ENCODE measurements around the gene PBX3. TPM values are rescaled to one million over a fixed set of nuclear protein-coding genes. Genes with fewer than 3 reads are reported as not detected.
"Not testable (repeated sequence)": the region's sequence is repeated elsewhere in the genome, so short reads cannot be mapped to it uniquely, and the experiment has no call there.

Gene PBX3
- total RNA-seq, 1 experiment from 2014 or later = 46.0 TPM

GRCh38 chr9:125778538-125779219 is 31.5 kb downstream of the PBX3 start:
- not testable (repeated sequence) for H3K18ac ChIP-seq (ENCODE audit: insufficient read length, low read depth, low read length); H2BK20ac ChIP-seq (ENCODE audit: low read depth, low read length, poor library complexity, severe bottlenecking); H4K5ac ChIP-seq (ENCODE audit: insufficient read length, low read depth, low read length); H2BK5ac ChIP-seq (ENCODE audit: insufficient read length, low read length); H3K4me2 ChIP-seq (ENCODE audit: insufficient read depth, insufficient read length, low read length); H2BK12ac ChIP-seq (ENCODE audit: insufficient read length, low read depth, low read length); H2AK5ac ChIP-seq (ENCODE audit: insufficient read length, low read length); H3K27ac Mint-ChIP-seq; H4K8ac ChIP-seq (replicated peaks; ENCODE audit: insufficient read length, low read depth, low read length); H3K27me3 Mint-ChIP-seq (ENCODE audit: low read depth); H4K91ac ChIP-seq (ENCODE audit: insufficient read length, low read depth, low read length); H3K23ac ChIP-seq (ENCODE audit: insufficient read length, low read depth, low read length); H3K27me3 ChIP-seq (ENCODE audit: insufficient read depth, low read length); H3K9me3 ChIP-seq (ENCODE audit: control insufficient read depth, low read depth, low read length); H2BK15ac ChIP-seq (ENCODE audit: low read depth, low read length); H3K79me2 ChIP-seq (ENCODE audit: insufficient read depth, low read length); H3K4me3 Mint-ChIP-seq; H3K79me1 ChIP-seq (ENCODE audit: insufficient read depth, low read depth, low read length, poor library complexity, severe bottlenecking); H3K4me1 ChIP-seq (ENCODE audit: insufficient read depth, low read length); H2AFZ ChIP-seq (ENCODE audit: low read length); H3K27ac ChIP-seq (ENCODE audit: insufficient read length, low read depth, low read length); H3K14ac ChIP-seq (ENCODE audit: insufficient read depth, low read length); H4K20me1 ChIP-seq (ENCODE audit: control insufficient read depth, insufficient read depth, insufficient read length); H3K9ac ChIP-seq (ENCODE audit: extremely low read depth, insufficient read length, low read length); H3T11ph ChIP-seq (ENCODE audit: low read length); H3K56ac ChIP-seq (ENCODE audit: insufficient read length, low read depth, low read length); H3K4ac ChIP-seq (ENCODE audit: low read depth, low read length); H2BK120ac ChIP-seq (ENCODE audit: low read depth, low read length, poor library complexity, severe bottlenecking); DNase-seq; H3K23me2 ChIP-seq (ENCODE audit: insufficient read length, low read depth, low read length, poor library complexity, severe bottlenecking)
- no CpG with 5 or more reads among the region's 6 CpGs for WGBS (ENCODE audit: extremely low coverage, insufficient read length, low lambda C conversion rate)
- Mint-ChIP-seq H3K4me1 (peaks cover 2 to 14% of the 10 kb centered on the region in 2 experiments; a peak in 3 of 4 replicates), H3K36me3 (ENCODE audit: insufficient read depth in 1 of 3, low read depth in 3 of 3) (peaks cover 30 to 47% (median 31%) of the 10 kb centered on the region in 3 experiments), H3K9me3 (peaks cover 19 to 24% of the 10 kb centered on the region in 2 experiments)

GRCh38 chr9:125779220-125779565 is 32.0 kb downstream of the PBX3 start:
- H3K23ac ChIP-seq (ENCODE audit: insufficient read length, low read depth, low read length); H3K4me3 Mint-ChIP-seq; H3K4ac ChIP-seq (ENCODE audit: low read depth, low read length); H3K27ac Mint-ChIP-seq; H2AK5ac ChIP-seq (ENCODE audit: insufficient read length, low read length); H3K9ac ChIP-seq (ENCODE audit: extremely low read depth, insufficient read length, low read length); H3K79me1 ChIP-seq (ENCODE audit: insufficient read depth, low read depth, low read length, poor library complexity, severe bottlenecking); H3K14ac ChIP-seq (ENCODE audit: insufficient read depth, low read length); H3K18ac ChIP-seq (ENCODE audit: insufficient read length, low read depth, low read length); H2AFZ ChIP-seq (ENCODE audit: low read length); H3K23me2 ChIP-seq (ENCODE audit: insufficient read length, low read depth, low read length, poor library complexity, severe bottlenecking); H3T11ph ChIP-seq (ENCODE audit: low read length); H3K56ac ChIP-seq (ENCODE audit: insufficient read length, low read depth, low read length); H3K79me2 ChIP-seq (ENCODE audit: insufficient read depth, low read length); H4K20me1 ChIP-seq (ENCODE audit: control insufficient read depth, insufficient read depth, insufficient read length); DNase-seq; H2BK12ac ChIP-seq (ENCODE audit: insufficient read length, low read depth, low read length); H2BK120ac ChIP-seq (ENCODE audit: low read depth, low read length, poor library complexity, severe bottlenecking); H2BK15ac ChIP-seq (ENCODE audit: low read depth, low read length); H3K27me3 Mint-ChIP-seq (ENCODE audit: low read depth); H3K9me3 ChIP-seq (ENCODE audit: control insufficient read depth, low read depth, low read length); H4K91ac ChIP-seq (ENCODE audit: insufficient read length, low read depth, low read length); H4K8ac ChIP-seq (replicated peaks; ENCODE audit: insufficient read length, low read depth, low read length); H3K27ac ChIP-seq (ENCODE audit: insufficient read length, low read depth, low read length); H2BK5ac ChIP-seq (ENCODE audit: insufficient read length, low read length); H3K4me1 ChIP-seq (ENCODE audit: insufficient read depth, low read length); H4K5ac ChIP-seq (ENCODE audit: insufficient read length, low read depth, low read length); H2BK20ac ChIP-seq (ENCODE audit: low read depth, low read length, poor library complexity, severe bottlenecking); H3K27me3 ChIP-seq (ENCODE audit: insufficient read depth, low read length); H3K4me2 ChIP-seq (ENCODE audit: insufficient read depth, insufficient read length, low read length): not testable (repeated sequence)
- Mint-ChIP-seq H3K4me1 (peaks cover under 1 to 12% of the 10 kb centered on the region in 2 experiments), H3K9me3 (peaks cover 19 to 24% of the 10 kb centered on the region in 2 experiments), H3K36me3 (ENCODE audit: insufficient read depth in 1 of 3, low read depth in 3 of 3) (peaks cover 30 to 43% (median 31%) of the 10 kb centered on the region in 3 experiments)
- no CpG with 5 or more reads among the region's 5 CpGs for WGBS (ENCODE audit: extremely low coverage, insufficient read length, low lambda C conversion rate)
